GM12873 (cell line): ENCODE data around the gene TSFM.

Experiments used
- TF ChIP-seq, protein P1 (sequence below): IDR thresholded peaks from 2 replicates; pipeline ENCODE4 v1.5.1; 2012; ENCODE audit warnings: low read depth, mild to moderate bottlenecking, moderate library complexity, low read length, control low read depth; ENCODE audit not compliant: insufficient read depth; ENCODE audit errors: missing control alignments

The TSFM gene

DNA sequence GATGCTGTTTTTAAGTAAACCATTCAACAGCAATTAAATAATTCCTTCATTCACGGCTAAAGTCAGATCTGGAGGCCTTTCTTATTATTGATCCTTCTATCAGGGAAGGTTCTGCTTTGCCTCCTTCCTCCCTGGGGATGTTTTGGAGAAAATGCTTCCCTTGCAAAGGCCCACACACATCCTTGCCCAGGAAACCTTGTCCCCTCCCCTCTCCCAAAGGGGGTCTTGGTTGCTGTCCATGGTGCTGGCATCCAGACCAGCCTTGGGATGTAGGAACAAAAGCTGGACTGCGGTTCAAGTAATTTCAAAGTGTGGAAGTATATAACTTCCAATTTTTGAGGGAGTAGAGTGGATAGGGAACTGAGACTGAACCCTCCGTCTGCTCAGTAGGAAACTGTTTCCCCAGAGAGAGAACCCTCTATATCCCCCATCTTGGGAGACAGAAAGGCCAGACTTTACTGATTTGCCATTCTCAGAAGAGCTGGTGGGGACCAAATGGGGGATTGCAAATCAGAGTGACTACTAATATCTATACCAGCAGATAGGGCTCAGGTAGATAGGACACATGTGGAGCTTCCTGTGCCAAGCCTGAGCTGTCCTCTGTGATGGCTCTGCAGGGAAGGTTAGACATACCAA, 22.1 kb upstream of the TSFM start:
- TF ChIP-seq, protein P1, sequence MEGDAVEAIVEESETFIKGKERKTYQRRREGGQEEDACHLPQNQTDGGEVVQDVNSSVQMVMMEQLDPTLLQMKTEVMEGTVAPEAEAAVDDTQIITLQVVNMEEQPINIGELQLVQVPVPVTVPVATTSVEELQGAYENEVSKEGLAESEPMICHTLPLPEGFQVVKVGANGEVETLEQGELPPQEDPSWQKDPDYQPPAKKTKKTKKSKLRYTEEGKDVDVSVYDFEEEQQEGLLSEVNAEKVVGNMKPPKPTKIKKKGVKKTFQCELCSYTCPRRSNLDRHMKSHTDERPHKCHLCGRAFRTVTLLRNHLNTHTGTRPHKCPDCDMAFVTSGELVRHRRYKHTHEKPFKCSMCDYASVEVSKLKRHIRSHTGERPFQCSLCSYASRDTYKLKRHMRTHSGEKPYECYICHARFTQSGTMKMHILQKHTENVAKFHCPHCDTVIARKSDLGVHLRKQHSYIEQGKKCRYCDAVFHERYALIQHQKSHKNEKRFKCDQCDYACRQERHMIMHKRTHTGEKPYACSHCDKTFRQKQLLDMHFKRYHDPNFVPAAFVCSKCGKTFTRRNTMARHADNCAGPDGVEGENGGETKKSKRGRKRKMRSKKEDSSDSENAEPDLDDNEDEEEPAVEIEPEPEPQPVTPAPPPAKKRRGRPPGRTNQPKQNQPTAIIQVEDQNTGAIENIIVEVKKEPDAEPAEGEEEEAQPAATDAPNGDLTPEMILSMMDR, result no peak

DNA sequence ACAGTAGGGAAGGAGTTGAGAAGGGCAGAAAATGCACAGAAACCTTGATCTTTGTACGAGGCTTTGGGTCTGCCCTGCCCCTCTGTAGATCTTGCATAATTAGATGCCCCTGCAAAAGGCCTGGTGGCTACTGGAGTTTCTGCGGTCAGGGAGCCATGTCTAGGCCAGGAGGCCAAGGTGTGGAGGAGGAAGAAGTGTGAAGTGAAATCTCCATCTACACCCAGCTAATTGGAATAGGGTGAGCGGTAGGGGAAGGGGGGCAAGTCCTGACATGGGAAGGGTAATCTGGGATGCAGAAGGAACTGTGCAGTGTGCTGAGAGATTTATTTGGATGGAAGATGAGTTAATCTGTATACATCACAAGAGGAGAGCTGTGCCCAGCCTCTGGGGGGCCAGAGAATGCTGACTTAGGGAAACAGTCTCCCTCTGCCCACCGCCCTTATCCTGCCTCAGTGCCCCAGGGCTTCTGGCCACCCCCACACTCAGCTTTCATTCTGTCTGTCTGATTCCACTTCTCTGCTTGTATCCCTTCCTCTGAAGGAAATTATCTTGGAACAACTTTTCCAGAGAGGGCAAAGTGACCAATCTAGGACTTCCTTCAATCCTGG, 21.1 kb upstream of the TSFM start:
- TF ChIP-seq, protein P1, result no peak

DNA sequence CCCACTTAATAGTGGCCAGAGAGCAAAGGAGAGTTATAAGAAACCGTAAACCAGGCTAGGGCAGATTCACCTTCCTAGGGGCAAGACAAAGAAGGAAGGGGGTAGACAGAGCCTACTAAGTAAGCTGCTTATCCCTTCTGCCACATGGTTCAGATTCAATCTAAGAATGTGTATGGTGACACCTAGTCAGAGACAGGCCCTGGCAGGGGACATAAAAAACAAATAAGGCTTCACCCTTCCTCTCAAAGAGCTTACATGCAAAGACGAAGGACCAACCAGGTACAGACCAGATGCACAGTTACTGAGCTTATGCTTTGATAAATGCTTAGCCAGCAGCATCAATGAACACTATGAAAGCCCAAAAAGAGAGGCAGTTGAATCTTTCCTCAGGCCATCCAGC, 20.1 kb upstream of the TSFM start:
- TF ChIP-seq, protein P1, result no peak

DNA sequence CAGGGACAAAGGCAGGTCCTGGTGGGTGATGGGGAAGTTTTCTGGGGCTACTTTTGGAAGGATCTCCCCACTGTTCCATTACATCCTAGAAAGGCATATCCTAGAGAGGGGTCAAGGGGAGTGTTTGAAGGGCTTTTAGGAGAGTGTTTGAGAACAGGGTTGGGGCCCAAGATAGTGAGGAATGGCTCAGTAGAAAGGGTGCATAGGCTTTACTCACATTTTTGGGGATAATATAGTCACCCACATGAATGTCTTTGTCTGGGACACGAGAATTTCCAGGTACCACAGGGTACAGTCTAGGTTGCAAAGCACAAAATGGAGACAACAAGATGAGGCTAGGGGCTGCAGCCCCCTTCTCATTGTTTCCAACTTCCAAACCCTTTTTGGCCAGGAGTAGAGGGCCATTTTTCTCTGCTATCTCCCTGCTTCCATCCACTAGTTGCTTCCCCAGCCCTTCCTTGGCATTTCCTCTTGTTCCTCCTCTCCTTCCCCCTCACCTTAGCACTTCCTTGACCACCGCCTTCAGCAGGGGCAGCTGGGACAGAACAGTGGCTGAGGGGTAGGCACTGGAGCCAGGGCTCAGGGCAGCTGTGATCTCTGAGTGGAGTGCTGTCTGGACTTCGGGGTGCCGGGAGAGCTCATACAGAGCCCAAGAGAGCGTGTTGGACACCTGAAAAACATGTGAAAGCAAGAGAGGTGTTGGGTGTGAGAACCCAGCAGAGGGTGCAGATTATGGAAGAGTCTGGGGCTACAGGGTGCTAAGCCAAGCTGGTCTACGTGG, 18.5 kb upstream of the TSFM start:
- TF ChIP-seq, protein P1, result no peak

DNA sequence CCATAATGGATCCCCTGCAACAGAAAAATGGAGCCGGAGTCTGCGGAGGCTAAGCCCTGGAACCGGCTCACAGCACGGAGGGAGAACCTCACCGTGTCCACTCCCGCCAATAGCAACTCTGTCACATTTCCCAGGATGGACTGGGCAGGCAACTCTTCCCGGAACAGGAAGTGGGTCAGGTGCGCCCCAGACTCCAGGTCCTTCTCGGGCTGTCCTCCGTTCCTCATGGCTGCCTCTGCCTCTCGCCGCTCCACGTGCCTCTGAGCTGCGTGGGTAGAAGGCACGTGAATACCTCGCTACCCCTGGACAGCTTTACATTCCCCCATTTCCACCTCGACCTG, 18.0 kb upstream of the TSFM start:
- TF ChIP-seq, protein P1, result no peak

DNA sequence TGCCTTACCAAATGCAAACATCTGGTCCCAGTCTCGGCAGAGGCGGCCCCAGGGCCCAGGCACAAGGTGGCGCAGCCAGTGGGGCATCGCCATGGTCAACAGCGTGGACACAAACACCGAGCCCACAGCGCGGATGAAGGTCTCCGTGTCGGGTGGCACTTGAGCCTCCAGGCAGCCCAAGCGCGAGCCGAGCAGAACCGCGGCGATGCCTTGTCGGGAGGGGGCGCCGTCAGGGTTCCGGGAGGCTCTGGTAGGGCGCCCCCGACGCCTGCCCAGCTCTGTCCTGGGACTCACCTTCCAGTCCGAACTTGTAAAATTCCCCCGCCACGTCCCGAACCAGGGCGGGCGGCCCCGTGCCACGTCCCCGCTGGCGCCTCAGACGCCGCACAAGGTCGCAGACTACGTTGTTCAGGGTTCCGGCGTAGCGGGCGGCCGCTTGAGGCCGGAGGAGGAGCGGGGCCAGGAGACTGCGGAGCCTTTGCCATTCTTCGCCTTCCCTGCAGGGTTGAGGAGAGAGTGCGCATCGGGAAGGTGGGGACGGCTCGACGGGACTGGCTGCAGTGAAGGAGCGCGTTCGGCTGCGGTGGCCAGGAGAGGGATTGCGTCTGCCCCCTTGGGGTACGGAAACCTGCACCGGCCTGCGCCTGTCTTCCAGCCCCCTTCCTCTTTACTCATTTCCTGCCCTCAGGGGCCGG, 17.4 kb upstream of the TSFM start:
- TF ChIP-seq, protein P1, result peak; percentile 50
